Spleen (tissue), 7 donors: Measurements from ENCODE around the gene ADAP1.

Source experiments
- POLR2AphosphoS5 ChIP-seq, 3 donors: sonication (generic); formaldehyde crosslinking; IDR thresholded peaks; one replicate each; pipeline ENCODE4 v1.5.1; 2017; ENCODE audit warnings: antibody characterized with exemption in 3 of 3
- TF ChIP-seq, protein P1 (sequence below), 11 experiments: fragments of 200-600 bp in 7 of 11; fragments of 450-650 bp in 4 of 11; sonication (generic) in 4 of 11; IDR thresholded peaks in 8 of 11; conservative IDR thresholded peaks in 3 of 11; 1 replicate in 7 of 11; 2 replicates in 4 of 11; pipeline versions ENCODE4 v1.4.0 to v1.8.0; 2016 to 2021; ENCODE audit warnings: antibody characterized with exemption in 11 of 11, inconsistent platforms in 4 of 11, mild to moderate bottlenecking in 1 of 11
- donor health status: DM: no; HTN: no; CAD: no; lungs with moderate emphysema.
- donor health status: DM: no; HTN: no; CAD: no.
- donor health status: DM: no; HTN: no; CAD: no.

DNA sequence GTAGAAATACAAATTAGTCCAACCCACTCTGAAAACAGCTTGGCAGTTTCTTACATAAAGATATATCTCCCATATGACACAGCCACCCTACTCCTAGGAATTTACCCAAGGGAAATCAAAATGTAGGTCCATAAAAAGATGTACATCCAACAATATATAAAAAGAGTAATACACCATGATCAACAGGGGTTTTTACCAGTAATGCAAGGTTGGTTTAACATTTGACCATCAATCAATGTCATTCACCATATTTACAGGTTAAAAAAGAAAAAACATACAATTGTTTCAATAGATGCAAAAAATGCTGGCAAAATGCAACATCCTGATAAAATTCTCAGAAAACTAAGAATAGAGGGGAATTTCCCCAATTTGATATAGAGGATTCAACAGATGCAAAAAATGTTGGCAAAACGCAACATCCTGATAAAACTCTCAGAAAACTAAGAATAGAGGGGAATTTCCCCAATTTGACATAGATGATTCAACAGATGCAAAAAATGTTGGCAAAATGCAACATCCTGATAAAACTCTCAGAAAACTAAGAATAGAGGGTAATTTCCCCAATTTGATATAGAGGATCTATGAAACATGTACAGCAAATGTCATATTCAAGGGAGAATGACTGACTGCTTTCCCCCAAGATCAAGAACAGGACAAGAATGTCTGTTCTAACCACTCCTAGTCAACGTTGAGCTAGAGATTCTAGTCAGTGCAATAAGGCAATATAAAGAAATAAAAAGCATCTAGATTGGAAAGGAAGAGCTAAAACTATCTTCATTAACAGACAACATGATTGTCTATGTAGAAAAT, 13.7 kb downstream of the ADAP1 start:
- TF ChIP-seq, protein P1, sequence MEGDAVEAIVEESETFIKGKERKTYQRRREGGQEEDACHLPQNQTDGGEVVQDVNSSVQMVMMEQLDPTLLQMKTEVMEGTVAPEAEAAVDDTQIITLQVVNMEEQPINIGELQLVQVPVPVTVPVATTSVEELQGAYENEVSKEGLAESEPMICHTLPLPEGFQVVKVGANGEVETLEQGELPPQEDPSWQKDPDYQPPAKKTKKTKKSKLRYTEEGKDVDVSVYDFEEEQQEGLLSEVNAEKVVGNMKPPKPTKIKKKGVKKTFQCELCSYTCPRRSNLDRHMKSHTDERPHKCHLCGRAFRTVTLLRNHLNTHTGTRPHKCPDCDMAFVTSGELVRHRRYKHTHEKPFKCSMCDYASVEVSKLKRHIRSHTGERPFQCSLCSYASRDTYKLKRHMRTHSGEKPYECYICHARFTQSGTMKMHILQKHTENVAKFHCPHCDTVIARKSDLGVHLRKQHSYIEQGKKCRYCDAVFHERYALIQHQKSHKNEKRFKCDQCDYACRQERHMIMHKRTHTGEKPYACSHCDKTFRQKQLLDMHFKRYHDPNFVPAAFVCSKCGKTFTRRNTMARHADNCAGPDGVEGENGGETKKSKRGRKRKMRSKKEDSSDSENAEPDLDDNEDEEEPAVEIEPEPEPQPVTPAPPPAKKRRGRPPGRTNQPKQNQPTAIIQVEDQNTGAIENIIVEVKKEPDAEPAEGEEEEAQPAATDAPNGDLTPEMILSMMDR (IDR thresholded peaks at IDR 0.05 in 8 of 11, conservative IDR thresholded peaks at IDR 0.05 in 3 of 11) = no peak
- no peak for TF ChIP-seq POLR2AphosphoS5 (IDR thresholded peaks at IDR 0.05)
